CD4-positive, alpha-beta T cell treated with Interferon gamma for 1 hour (primary cell): ENCODE measurements around the gene OR5K2.
A peak's percentile ranks its signal among the peaks of the same experiment; 100 is the strongest.

Experiments
- DNase-seq: peaks from one replicate; pipeline ENCODE4 v3.0.0-alpha.2; 2020

OR5K2 gene

GRCh38 chr3:98497381-98497780 is at the start of gene OR5K2:
OR5K2 (plus strand) TSS chr3:98497681; CDS start chr3:98497681, 0 bp downstream.
- no peak for DNase-seq

- DNase-seq: no peak
These were observed 47.8 kb upstream of the OR5K2 start for GRCh38 chr3:98449606-98450193.

GRCh38 chr3:98450372-98450771 is 47.1 kb upstream of the OR5K2 start:
- DNase-seq: no peak

GRCh38 chr3:98453827-98454226 is 43.7 kb upstream of the OR5K2 start:
- DNase-seq: no peak

GRCh38 chr3:98454929-98455328 is 42.6 kb upstream of the OR5K2 start:
- DNase-seq: no peak

- no peak for DNase-seq
These were observed 39.9 kb upstream of the OR5K2 start for GRCh38 chr3:98457543-98457942.

GRCh38 chr3:98460220-98460619 is 37.3 kb upstream of the OR5K2 start:
- no peak for DNase-seq

GRCh38 chr3:98462901-98463300 is 34.6 kb upstream of the OR5K2 start, which contains the start of gene OR5K1:
OR5K1 (plus strand) TSS chr3:98463201; CDS start chr3:98469577, 6,376 bp downstream.
- DNase-seq: no peak

GRCh38 chr3:98482717-98483482 is 14.6 kb upstream of the OR5K2 start:
- DNase-seq: no peak

GRCh38 chr3:98483626-98484025 is 13.9 kb upstream of the OR5K2 start:
- no peak for DNase-seq

GRCh38 chr3:98500019-98500418 is 2.5 kb downstream of the OR5K2 start:
- no peak for DNase-seq

- DNase-seq: no peak
These were observed 3.8 kb downstream of the OR5K2 start for GRCh38 chr3:98501270-98501669.

GRCh38 chr3:98501863-98502576 is 4.5 kb downstream of the OR5K2 start:
- DNase-seq: no peak

- no peak for DNase-seq
These were observed 7.1 kb downstream of the OR5K2 start for GRCh38 chr3:98504539-98504938.

GRCh38 chr3:98508582-98508981 is 11.1 kb downstream of the OR5K2 start:
- no peak for DNase-seq

GRCh38 chr3:98512576-98512975 is 15.1 kb downstream of the OR5K2 start:
- no peak for DNase-seq

GRCh38 chr3:98513091-98513511 is 15.6 kb downstream of the OR5K2 start:
- peak; percentile 4 for DNase-seq

- DNase-seq: no peak
These were observed 16.3 kb downstream of the OR5K2 start for GRCh38 chr3:98513736-98514135.

GRCh38 chr3:98514948-98515347 is 17.5 kb downstream of the OR5K2 start:
- no peak for DNase-seq

GRCh38 chr3:98518816-98519215 is 21.3 kb downstream of the OR5K2 start:
- no peak for DNase-seq

GRCh38 chr3:98519351-98519750 is 21.9 kb downstream of the OR5K2 start:
- no peak for DNase-seq

- peak; percentile 37 for DNase-seq
These were observed 24.5 kb downstream of the OR5K2 start for GRCh38 chr3:98521897-98522543.

GRCh38 chr3:98522544-98523281 is 25.2 kb downstream of the OR5K2 start, which contains the start of gene CLDND1:
CLDND1 (minus strand) TSS chr3:98522902; CDS start chr3:98521424, 1,478 bp downstream.
- DNase-seq: peak; percentile 95
